Mammary epithelial cell (primary cell): ENCODE results near the gene ZFHX3.

ENCODE experiments used
- CTCF ChIP-seq, 2 donors: IDR thresholded peaks in 1 of 2; conservative IDR thresholded peaks in 1 of 2; 2 replicates each; pipeline ENCODE4 v1.5.1; 2011 to 2012; ENCODE audit warnings: inconsistent platforms in 2 of 2, low read length in 2 of 2, mild to moderate bottlenecking in 2 of 2, control low read depth in 1 of 2, low read depth in 1 of 2; ENCODE audit not compliant: insufficient read depth in 1 of 2; ENCODE audit errors: extremely low read depth in 1 of 2
- EZH2 ChIP-seq: IDR thresholded peaks from 2 replicates; pipeline ENCODE4 v1.6.1; 2012; ENCODE audit warnings: low read length, inconsistent platforms, borderline replicate concordance

GRCh38 chr16:73060892-73061490 is 13.1 kb upstream of the ZFHX3 start:
- TF ChIP-seq CTCF (conservative IDR thresholded peaks at IDR 0.05 in 1 of 2, IDR thresholded peaks at IDR 0.05 in 1 of 2; ENCODE audit: extremely low read depth in 1 of 2, insufficient read depth in 1 of 2, low read depth in 1 of 2, low read length in 2 of 2) = no peak
- no peak for TF ChIP-seq EZH2
